ENCODE results near the gene CRTC3. TPM values are rescaled to one million over a fixed set of nuclear protein-coding genes. Genes with fewer than 3 reads are reported as not detected.

CRTC3 gene
- total RNA-seq, 1 experiment from 2014 or later: 25.9 TPM

- no peaks in the 10 kb centered on the region for H3K36me3 Mint-ChIP-seq (ENCODE audit: insufficient read depth, unreplicated experiment)
- intact Hi-C loops (cut with micrococcal nuclease): no loop called here
- CTCF ChIA-PET: no interaction called here
- DNase-seq (ENCODE audit: unreplicated experiment): no peak
- no peak for TF ChIP-seq CTCF (IDR thresholded peaks at IDR 0.05; ENCODE audit: unreplicated experiment)
- POLR2A ChIA-PET: no interaction called here
- H3K9me3 Mint-ChIP-seq (ENCODE audit: unreplicated experiment): no peaks in the 10 kb centered on the region
- no peak overlapping the region for H3K4me3 Mint-ChIP-seq (ENCODE audit: unreplicated experiment)
- H3K4me1 Mint-ChIP-seq (ENCODE audit: insufficient read depth, unreplicated experiment): peaks cover 5% of the 10 kb centered on the region
- H3K27me3 Mint-ChIP-seq (ENCODE audit: insufficient read depth, unreplicated experiment): no peaks in the 10 kb centered on the region
- no peak overlapping the region for H3K27ac Mint-ChIP-seq (ENCODE audit: low read depth, unreplicated experiment)
- BruUV-seq (replicated peaks): no TSS peak
These were observed 144.8 kb downstream of the CRTC3 start for GRCh38 chr15:90674476-90674875.

DNA sequence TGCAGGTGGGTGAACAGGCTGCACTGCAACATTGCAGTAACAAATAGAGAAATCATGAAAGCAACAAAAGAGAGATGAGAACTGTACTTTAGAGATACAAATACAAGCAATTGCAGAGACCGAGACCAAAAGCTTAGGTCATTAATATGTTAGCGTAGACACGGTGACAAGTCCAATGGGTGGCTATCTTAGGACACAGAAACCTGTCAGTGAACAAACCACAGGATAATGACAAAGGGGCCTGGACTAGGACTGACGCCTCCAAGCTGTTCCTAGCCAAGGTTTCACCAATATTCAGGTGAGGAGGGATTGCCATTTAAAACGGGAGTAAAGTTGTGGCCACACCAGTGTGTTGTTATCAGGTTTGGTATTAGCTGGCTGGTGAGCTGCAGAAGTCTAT, 145.7 kb downstream of the CRTC3 start:
- DNase-seq (ENCODE audit: unreplicated experiment): no peak
- BruUV-seq (replicated peaks): no TSS peak
- H3K36me3 Mint-ChIP-seq (ENCODE audit: insufficient read depth, unreplicated experiment): no peaks in the 10 kb centered on the region
- H3K9me3 Mint-ChIP-seq (ENCODE audit: unreplicated experiment): no peaks in the 10 kb centered on the region
- H3K27ac Mint-ChIP-seq (ENCODE audit: low read depth, unreplicated experiment): no peak overlapping the region
- no peaks in the 10 kb centered on the region for H3K27me3 Mint-ChIP-seq (ENCODE audit: insufficient read depth, unreplicated experiment)
- no peak for TF ChIP-seq CTCF (IDR thresholded peaks at IDR 0.05; ENCODE audit: unreplicated experiment)
- H3K4me1 Mint-ChIP-seq (ENCODE audit: insufficient read depth, unreplicated experiment): peaks cover 15% of the 10 kb centered on the region
- ChIA-PET POLR2A (no interaction called here), CTCF (interaction anchor here (0.6 to 0.8 kb wide), 3 partner anchors 129 to 1569 kb away, joined by 3 to 4 read pairs (median 3); no protein-coding TSS in a partner anchor)
- intact Hi-C loops (cut with micrococcal nuclease): no loop called here
- no peak overlapping the region for H3K4me3 Mint-ChIP-seq (ENCODE audit: unreplicated experiment)

- no peak overlapping the region for H3K4me3 Mint-ChIP-seq (ENCODE audit: unreplicated experiment)
- ChIA-PET POLR2A (interaction anchor here (1.5 to 6.4 kb wide), 2 partner anchors 8 to 12 kb away, joined by 5 to 31 read pairs; no protein-coding TSS in a partner anchor), CTCF (interaction anchor here (0.6 to 1.8 kb wide), 5 partner anchors 16 to 443 kb away, joined by 3 to 8 read pairs (median 4); no protein-coding TSS in a partner anchor)
- no peak for TF ChIP-seq CTCF (IDR thresholded peaks at IDR 0.05; ENCODE audit: unreplicated experiment)
- H3K27me3 Mint-ChIP-seq (ENCODE audit: insufficient read depth, unreplicated experiment): no peaks in the 10 kb centered on the region
- no peak for DNase-seq (ENCODE audit: unreplicated experiment)
- no peaks in the 10 kb centered on the region for H3K36me3 Mint-ChIP-seq (ENCODE audit: insufficient read depth, unreplicated experiment)
- intact Hi-C loops (cut with micrococcal nuclease): no loop called here
- peaks cover 26% of the 10 kb centered on the region for H3K4me1 Mint-ChIP-seq (ENCODE audit: insufficient read depth, unreplicated experiment)
- no peak overlapping the region for H3K27ac Mint-ChIP-seq (ENCODE audit: low read depth, unreplicated experiment)
- H3K9me3 Mint-ChIP-seq (ENCODE audit: unreplicated experiment): no peaks in the 10 kb centered on the region
- no TSS peak for BruUV-seq (replicated peaks)
These were observed 148.4 kb downstream of the CRTC3 start for GRCh38 chr15:90677807-90678790.

- no peaks in the 10 kb centered on the region for H3K27me3 Mint-ChIP-seq (ENCODE audit: insufficient read depth, unreplicated experiment)
- DNase-seq (ENCODE audit: unreplicated experiment): peak; percentile 59
- intact Hi-C loops (cut with micrococcal nuclease): loop anchor here (1.0 kb wide), 1 partner anchor 20 kb away; no protein-coding TSS in a partner anchor
- ChIA-PET CTCF (interaction anchor here (1.1 kb wide), 2 partner anchors 12 to 13 kb away, joined by 3 read pairs; no protein-coding TSS in a partner anchor), POLR2A (interaction anchor here (0.7 to 6.4 kb wide), 2 partner anchors 13 to 81 kb away, joined by 3 to 31 read pairs; no protein-coding TSS in a partner anchor)
- TF ChIP-seq CTCF (IDR thresholded peaks at IDR 0.05; ENCODE audit: unreplicated experiment): no peak
- peak overlapping the region; percentile 90 for H3K27ac Mint-ChIP-seq (ENCODE audit: low read depth, unreplicated experiment)
- no TSS peak for BruUV-seq (replicated peaks)
- H3K4me1 Mint-ChIP-seq (ENCODE audit: insufficient read depth, unreplicated experiment): peaks cover 26% of the 10 kb centered on the region
- no peaks in the 10 kb centered on the region for H3K9me3 Mint-ChIP-seq (ENCODE audit: unreplicated experiment)
- H3K36me3 Mint-ChIP-seq (ENCODE audit: insufficient read depth, unreplicated experiment): no peaks in the 10 kb centered on the region
- H3K4me3 Mint-ChIP-seq (ENCODE audit: unreplicated experiment): peak overlapping the region; percentile 39
These were observed 150.2 kb downstream of the CRTC3 start for GRCh38 chr15:90679959-90680358.
